HG03558 (cell line): ENCODE data around the gene JPH3.
"Not testable (repeated sequence)": the region's sequence is repeated elsewhere in the genome, so short reads cannot be mapped to it uniquely, and the experiment has no call there.

Source experiments
- ATAC-seq: cut with Tn5 transposase; IDR thresholded peaks from one replicate; pipeline ENCODE4 v1.9.1; 2021; ENCODE audit warnings: moderate number of reproducible peaks; ENCODE audit not compliant: unreplicated experiment; ENCODE audit errors: extremely low read depth

The JPH3 gene

DNA sequence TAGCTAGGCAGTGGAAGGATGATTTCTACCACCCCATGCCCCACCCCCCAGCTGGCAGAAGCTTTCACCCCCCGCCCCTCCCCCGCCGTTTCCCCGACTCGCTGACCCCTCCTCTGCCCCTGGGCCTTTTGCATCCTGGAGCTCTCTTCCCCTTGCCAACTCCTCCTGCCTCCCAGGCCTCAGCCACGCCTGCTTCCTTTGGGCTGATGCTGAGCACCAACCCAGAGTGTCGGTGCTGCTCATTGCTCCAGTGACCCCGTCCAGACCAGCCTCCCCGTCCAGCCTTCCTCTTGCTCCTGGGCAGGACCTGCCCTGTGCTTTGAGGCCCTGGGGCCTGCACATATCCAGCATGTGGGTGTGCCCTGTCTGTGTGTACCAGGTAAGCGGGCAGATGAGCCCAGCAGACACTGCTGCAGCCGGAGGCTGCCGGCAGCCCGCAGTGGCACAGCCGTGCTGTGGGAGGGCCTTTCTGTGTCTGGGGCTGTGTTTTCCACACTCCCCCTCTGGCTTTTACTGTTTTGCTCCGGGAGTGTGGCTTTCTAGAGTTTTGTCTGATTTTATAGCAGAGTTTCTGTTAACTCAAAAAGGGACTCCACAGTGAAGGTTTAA is 72.9 kb downstream of the JPH3 start:
- no peak for ATAC-seq

DNA sequence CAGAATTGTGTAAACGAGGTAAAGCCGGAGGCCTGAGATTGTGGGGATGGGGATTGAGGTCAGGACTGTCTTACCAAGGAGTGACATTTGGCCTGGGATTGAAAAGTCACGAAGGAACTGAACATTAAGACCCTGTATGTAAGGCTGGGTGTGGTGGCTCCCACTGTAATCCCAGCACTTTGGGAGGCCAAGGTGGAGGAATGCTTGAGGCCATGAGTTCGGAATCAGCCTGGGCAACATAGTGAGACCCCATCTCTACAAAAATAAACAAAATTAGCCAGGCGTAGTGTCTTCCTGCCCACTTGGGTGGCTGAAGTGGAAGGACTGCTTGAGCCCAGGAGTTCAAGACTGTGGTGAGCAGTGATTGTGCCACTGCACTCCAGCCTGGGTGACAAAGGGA is 75.5 kb downstream of the JPH3 start:
- no peak for ATAC-seq

DNA sequence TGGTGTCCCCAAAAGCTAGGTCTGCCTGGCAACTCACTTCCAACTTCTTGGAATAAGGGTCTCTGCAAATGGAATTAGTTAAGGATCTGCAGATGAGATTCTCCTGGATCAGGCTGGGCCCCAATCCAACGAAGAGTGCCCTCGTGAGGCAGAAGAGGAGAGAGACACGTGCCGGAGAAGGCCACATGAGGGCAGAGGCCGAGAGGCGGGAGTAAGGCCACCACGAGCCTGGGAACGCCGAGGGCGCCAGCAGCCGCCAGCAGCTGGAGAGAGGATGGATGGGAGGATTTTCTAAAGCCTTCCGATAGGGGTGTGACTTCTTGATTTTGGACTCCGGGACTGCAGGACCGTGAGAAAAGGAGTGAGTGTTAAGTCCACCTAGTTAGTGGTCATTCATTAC is 76.3 kb downstream of the JPH3 start:
- no peak for ATAC-seq

- ATAC-seq: no peak
Measured at GRCh38 chr16:87679593-87680271, 77.4 kb downstream of the JPH3 start.

GRCh38 chr16:87680272-87680644 is 78.0 kb downstream of the JPH3 start:
- no peak for ATAC-seq

- ATAC-seq: not testable (repeated sequence)
Measured at GRCh38 chr16:87681051-87681602, 78.8 kb downstream of the JPH3 start.

- ATAC-seq: no peak
Measured at GRCh38 chr16:87681981-87682570, 79.8 kb downstream of the JPH3 start.

DNA sequence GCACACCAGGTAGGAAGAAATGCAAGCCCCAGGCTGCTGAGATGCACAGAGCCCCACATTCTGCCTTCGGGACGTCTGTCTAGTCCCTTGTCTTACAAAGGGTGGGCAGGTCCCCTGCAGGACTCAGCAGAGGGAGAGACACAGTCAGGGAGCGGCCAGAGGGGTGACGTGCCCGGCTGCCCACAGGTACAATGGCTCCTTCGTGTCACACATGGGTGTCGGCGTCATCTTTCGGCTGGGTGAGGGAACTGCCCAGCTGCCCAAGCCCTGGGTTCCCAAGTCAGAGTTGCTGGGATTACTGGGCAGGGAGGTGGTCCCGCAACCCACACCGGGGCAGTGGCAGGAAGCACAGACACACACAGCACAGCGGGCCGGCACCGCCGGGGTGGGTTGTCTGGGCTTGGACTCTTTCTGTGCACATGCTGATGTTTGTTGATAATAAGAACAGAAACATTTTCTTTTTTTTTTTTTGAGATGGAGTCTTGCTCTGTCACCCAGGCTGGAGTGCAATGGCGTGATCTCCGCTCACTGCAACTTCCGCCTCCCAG is 80.6 kb downstream of the JPH3 start:
- no peak for ATAC-seq

DNA sequence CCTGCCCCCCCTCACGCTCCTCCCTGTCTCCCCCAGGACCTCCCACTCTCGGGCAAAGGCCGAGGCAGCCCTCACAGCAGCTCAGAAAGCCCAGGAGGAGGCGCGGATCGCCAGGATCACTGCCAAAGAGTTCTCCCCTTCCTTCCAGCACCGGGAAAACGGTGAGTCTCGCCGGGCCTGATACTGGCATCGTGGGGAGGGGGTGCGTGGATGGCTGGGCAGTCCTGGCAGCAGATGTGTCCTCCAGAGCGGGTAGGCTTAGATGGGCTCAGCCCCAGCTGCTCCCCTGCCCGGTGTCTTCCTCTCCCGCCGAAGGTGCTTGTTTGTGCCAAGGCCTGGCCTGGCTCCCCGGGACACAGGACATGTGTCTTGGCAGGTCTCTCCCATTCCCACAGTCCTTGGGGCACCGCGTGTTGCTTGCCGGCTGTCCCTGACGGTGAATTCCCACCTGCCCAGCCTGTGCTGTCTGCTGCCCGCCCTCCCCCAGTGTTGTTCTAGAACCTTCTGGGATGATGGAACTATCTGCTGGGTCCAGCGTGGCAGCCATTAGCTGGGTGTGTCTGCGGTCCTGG is 81.9 kb downstream of the JPH3 start:
- ATAC-seq: no peak

DNA sequence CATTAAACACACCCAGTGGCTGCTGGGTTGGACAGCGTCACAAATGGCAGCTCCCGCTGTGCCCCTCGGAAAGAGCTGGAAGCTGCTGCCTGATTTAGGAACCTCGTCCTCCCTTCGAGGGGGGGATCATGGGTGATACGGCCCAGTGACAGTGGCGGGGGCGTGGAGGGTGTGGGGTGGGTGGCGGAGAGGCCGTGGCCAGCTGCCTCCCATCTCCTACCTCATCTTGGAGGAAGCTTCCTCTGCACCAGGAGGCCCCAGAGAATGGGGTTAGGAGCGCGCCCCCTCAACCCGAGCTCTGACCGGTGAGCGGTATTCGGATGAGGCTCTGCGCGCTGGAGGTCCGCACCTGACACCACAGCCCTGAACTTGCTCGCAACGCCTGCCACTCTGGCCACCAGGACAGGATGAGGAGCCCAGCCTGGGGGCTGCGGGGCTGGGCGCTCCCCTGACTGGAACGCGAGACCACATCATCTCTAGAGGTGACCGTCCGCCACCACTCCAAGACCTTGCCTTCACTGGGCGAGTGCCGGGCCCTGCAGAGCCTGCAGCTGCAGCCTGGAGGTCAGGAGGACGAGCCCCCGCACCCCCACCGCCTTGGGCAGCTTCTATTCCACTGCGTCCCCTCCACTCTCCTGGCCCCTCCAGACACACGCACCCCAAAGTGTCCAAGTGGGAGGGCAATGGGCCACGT is 82.5 kb downstream of the JPH3 start:
- ATAC-seq: no peak

- no peak for ATAC-seq
Measured at GRCh38 chr16:87685405-87685755, 83.1 kb downstream of the JPH3 start.

GRCh38 chr16:87685766-87686165 is 83.5 kb downstream of the JPH3 start:
- no peak for ATAC-seq

DNA sequence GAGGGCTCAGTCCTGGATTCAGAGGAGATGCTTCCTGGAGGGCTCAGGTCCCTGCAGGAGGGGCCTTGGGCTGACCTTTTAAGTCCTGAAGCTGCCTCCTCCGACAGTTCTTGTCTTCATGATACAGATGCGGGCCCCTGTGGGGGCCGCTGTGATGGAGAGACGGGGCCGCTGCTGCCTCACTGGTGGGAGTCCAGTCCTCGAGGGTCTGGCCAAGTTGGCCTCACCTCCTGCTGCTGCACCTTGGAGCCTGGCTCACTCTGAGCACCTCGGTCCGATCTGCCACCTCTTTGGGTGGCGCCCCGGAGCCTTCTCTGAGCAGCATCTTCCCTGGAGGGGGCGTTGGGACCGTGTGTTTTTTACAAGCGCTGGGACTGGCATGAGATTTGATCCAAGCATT is 84.4 kb downstream of the JPH3 start:
- no peak for ATAC-seq

DNA sequence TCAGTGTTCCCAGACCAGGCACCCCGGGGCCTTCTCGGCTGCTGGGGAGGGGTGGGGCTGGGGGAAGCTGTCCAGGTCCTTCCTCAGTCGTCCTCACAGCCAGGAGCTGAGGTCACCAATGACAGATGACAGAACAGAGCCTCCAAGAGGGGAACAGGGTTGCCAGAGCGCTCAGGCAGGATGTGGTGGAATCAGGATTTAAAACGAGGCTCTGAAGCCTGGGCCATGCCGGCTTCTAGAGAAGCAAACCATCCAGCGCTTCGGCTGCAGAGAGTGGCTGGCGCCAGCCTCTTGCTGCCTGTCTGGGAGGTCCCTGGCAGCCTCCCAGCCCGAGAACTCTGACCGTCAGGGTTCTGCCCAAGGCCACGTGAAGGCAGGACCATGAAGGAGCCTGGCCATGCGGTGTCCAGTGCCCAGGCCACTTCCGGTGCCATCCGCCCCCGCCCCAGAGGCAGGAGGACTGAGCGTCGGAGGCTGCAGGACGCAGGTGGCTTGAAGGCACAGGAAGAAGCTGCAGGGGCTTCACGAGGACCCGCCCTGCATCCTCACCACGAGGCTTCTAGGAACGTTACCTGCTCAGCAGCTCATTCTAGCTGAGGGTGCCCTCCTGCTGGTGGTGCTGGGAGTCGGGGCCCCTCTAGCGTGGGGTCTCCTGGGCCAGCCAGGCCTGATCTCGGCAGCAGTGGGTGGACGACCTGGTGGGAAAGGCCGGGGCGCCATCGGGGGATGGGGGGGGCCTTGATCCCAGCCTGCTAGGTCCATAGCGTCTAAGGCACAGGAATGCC is 85.0 kb downstream of the JPH3 start:
- ATAC-seq: no peak

GRCh38 chr16:87687998-87688529 is 85.8 kb downstream of the JPH3 start:
- ATAC-seq: no peak

DNA sequence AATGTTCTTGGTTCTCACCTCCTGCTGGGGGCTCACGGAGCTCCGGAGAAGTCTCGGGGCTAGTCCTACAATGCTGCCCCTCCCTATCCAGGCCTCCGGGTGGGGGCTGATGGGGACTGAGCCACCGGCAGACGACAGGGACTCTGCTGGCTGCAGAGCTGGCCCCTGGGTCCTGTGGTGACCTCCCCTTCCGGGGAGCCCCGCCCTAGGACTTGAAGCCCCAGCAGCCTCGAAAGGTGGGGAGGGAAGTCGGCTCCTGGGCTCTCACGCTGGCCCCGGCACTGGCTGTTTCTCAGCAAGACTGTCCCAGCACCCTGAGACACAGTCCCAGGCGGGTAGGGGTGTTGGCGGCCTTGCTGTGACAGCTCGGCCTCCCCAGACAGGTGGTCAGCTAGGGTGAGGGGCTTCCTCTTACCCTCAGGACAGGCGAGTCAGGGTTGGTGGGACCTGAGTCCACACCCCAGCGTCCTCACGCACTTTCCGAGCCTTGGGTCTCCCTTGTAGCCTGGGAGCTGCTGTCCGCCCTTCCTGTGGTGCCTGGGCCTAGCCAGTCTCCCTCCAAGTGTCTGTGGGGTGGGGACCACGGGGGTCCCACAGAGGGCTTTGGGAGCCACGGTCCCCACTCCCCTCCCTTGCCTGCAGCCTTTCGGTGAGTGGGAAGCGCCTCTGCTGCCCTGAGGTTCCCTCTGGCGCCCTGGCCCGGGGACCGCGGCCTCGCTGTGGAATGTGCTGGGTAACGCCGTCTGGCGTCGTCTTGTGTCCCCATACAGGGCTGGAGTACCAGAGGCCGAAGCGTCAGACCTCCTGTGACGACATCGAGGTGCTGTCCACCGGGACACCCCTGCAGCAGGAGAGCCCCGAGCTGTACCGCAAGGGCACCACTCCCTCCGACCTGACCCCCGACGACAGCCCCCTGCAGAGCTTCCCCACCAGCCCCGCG is 86.8 kb downstream of the JPH3 start:
- ATAC-seq: no peak

DNA sequence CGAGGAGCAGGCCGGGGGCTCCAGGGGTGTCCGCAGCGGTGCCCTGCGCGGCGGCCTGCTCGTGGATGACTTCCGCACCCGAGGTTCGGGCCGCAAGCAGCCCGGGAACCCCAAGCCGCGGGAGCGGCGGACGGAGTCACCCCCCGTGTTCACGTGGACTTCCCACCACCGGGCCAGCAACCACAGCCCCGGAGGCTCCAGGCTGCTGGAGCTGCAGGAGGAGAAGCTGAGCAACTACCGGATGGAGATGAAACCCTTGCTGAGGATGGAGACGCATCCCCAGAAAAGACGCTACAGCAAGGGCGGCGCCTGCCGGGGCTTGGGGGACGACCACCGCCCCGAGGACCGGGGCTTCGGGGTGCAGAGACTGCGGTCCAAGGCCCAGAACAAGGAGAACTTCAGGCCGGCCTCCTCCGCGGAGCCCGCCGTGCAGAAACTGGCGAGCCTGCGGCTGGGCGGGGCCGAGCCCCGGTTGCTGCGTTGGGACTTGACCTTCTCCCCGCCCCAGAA is 87.7 kb downstream of the JPH3 start:
- no peak for ATAC-seq
